ENCODE data around the gene LSP1.
"Not testable (repeated sequence)": the region's sequence is repeated elsewhere in the genome, so short reads cannot be mapped to it uniquely, and the experiment has no call there.

The LSP1 gene

DNA sequence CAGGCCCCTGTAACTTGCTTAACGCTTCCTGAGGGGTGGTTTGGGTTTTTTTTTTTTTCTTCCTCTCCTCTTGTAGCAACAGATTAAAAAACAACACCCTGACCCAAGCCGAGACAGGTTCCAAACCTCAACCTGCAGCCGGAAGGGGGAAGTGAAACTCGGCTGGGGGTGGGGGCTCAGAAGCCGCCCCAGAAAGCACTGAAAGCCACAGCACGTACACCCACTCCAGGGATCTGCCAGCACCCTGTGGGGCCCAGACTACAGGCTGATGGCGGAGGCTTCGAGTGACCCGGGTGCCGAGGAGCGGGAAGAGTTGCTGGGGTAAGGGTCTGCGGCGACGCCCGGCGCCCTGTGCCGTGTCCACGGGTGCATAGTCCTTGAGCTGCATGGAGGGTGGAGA, at the start of gene LSP1:
LSP1 (plus strand) TSS at position 208 of the 400 bp plus-strand sequence; CDS start at position 269, 61 bp downstream.
- Histone ChIP-seq H3K9ac (ENCODE audit: low read length) (no peak within 1 kb of the TSS), H3K4me3 (ENCODE audit: low read length) (no peak within 1 kb of the TSS), H3K36me3 (ENCODE audit: control insufficient read depth, low read depth, low read length) (no peaks in the 10 kb centered on the region), H3K27ac (ENCODE audit: low read length) (no peak within 1 kb of the TSS), H3K4me1 (ENCODE audit: control insufficient read depth, low read depth, low read length) (no peaks in the 10 kb centered on the region), H3K9me3 (ENCODE audit: control insufficient read depth, low read depth, low read length) (no peaks in the 10 kb centered on the region), H3K27me3 (ENCODE audit: control insufficient read depth, insufficient read depth, low read length) (no peaks in the 10 kb centered on the region)

GRCh38 chr11:1803246-1803645, 49.6 kb upstream of the LSP1 start:
- Histone ChIP-seq H3K4me1 (ENCODE audit: control insufficient read depth, low read depth, low read length) (peaks cover 4% of the 10 kb centered on the region), H3K27me3 (ENCODE audit: control insufficient read depth, insufficient read depth, low read length) (peaks cover 4% of the 10 kb centered on the region), H3K4me3 (ENCODE audit: low read length) (no peak overlapping the region), H3K9me3 (ENCODE audit: control insufficient read depth, low read depth, low read length) (no peaks in the 10 kb centered on the region), H3K27ac (ENCODE audit: low read length) (no peak overlapping the region), H3K36me3 (ENCODE audit: control insufficient read depth, low read depth, low read length) (no peaks in the 10 kb centered on the region), H3K9ac (ENCODE audit: low read length) (no peak overlapping the region)

DNA sequence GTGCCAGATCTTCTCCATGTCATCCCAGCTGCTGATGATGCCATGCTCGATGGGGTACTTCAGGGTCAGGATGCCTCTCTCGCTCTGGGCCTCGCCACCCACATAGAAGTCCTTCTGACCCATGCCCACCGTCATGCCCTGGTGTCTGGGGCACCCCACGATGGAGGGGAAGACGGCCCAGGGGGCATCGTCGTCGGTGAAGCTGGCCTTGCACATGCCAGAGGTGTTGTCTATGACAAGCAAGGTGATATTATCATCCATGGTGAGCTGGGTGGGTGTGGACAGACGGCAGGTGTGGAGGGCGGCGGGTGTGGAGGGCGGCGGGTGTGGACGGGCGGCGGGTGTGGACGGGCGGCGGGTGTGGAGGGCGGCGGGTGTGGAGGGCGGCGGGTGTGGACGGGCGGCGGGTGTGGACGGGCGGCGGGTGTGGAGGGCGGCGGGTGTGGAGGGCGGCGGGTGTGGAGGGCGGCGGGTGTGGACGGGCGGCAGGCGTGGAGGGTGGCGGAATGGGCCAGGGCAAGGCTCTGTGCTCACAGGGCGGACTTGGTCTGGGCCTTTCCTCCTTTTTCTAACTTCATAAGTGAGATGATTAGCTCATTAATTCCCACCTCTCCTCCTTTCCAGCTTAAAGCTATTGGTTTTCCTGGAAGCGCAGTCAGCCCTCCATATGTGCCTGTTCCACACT, 48.9 kb upstream of the LSP1 start:
- H3K9ac ChIP-seq (ENCODE audit: low read length); H3K4me3 ChIP-seq (ENCODE audit: low read length); H3K36me3 ChIP-seq (ENCODE audit: control insufficient read depth, low read depth, low read length); H3K4me1 ChIP-seq (ENCODE audit: control insufficient read depth, low read depth, low read length); H3K27ac ChIP-seq (ENCODE audit: low read length); H3K9me3 ChIP-seq (ENCODE audit: control insufficient read depth, low read depth, low read length); H3K27me3 ChIP-seq (ENCODE audit: control insufficient read depth, insufficient read depth, low read length): not testable (repeated sequence)

DNA sequence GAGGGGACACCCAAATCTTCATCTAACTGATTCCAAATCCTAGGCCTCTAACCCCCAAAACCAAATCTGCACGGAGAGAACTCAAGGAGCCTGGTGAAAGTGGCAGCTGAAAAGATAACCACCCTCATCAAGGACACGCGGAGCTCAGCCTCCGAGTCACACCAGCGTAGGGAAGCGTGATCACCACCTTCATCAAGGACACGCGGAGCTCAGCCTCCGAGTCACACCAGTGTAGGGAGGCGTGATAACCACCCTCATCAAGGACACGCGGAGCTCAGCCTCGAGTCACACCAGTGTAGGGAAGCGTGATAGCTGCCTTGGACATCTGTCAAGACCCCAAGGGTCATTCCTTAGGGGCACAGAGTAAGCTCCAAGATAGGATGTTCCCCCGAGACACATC, 47.4 kb upstream of the LSP1 start:
- Histone ChIP-seq H3K4me3 (ENCODE audit: low read length) (no peak overlapping the region), H3K9me3 (ENCODE audit: control insufficient read depth, low read depth, low read length) (no peaks in the 10 kb centered on the region), H3K27ac (ENCODE audit: low read length) (no peak overlapping the region), H3K36me3 (ENCODE audit: control insufficient read depth, low read depth, low read length) (no peaks in the 10 kb centered on the region), H3K4me1 (ENCODE audit: control insufficient read depth, low read depth, low read length) (peaks cover 4% of the 10 kb centered on the region), H3K27me3 (ENCODE audit: control insufficient read depth, insufficient read depth, low read length) (peaks cover 4% of the 10 kb centered on the region), H3K9ac (ENCODE audit: low read length) (no peak overlapping the region)

GRCh38 chr11:1807264-1807995, 45.5 kb upstream of the LSP1 start:
- Histone ChIP-seq H3K4me1 (ENCODE audit: control insufficient read depth, low read depth, low read length) (peaks cover 4% of the 10 kb centered on the region), H3K9me3 (ENCODE audit: control insufficient read depth, low read depth, low read length) (no peaks in the 10 kb centered on the region), H3K27me3 (ENCODE audit: control insufficient read depth, insufficient read depth, low read length) (peaks cover 4% of the 10 kb centered on the region), H3K4me3 (ENCODE audit: low read length) (no peak overlapping the region), H3K36me3 (ENCODE audit: control insufficient read depth, low read depth, low read length) (no peaks in the 10 kb centered on the region), H3K27ac (ENCODE audit: low read length) (no peak overlapping the region), H3K9ac (ENCODE audit: low read length) (no peak overlapping the region)

- Histone ChIP-seq H3K27ac (ENCODE audit: low read length) (no peak overlapping the region), H3K36me3 (ENCODE audit: control insufficient read depth, low read depth, low read length) (no peaks in the 10 kb centered on the region), H3K4me3 (ENCODE audit: low read length) (no peak overlapping the region), H3K9ac (ENCODE audit: low read length) (no peak overlapping the region), H3K4me1 (ENCODE audit: control insufficient read depth, low read depth, low read length) (no peaks in the 10 kb centered on the region), H3K27me3 (ENCODE audit: control insufficient read depth, insufficient read depth, low read length) (no peaks in the 10 kb centered on the region), H3K9me3 (ENCODE audit: control insufficient read depth, low read depth, low read length) (no peaks in the 10 kb centered on the region)
Measured at GRCh38 chr11:1810761-1811160, 42.1 kb upstream of the LSP1 start.

DNA sequence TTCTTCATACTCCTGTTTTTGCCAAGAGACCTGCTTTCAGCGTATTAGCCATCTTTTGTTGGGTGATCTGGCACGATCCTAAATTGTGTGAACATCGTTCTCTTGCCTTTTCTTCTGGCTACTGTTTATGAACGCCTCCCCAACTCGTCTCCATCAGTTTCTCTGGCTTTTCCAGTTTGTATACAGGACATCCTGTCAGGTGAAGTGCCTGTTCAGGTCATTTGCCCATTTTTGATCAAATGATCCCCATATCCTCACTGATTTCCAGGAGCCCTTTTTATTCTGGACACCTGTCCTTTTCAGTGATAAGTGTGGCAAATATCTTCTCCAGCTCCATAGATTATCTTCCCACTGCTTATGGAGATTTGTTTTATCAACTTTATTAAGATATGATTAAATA, 40.6 kb upstream of the LSP1 start:
- H3K27me3 ChIP-seq (ENCODE audit: control insufficient read depth, insufficient read depth, low read length): no peaks in the 10 kb centered on the region
- no peak overlapping the region for H3K4me3 ChIP-seq (ENCODE audit: low read length)
- no peak overlapping the region for H3K27ac ChIP-seq (ENCODE audit: low read length)
- no peak overlapping the region for H3K9ac ChIP-seq (ENCODE audit: low read length)
- H3K36me3 ChIP-seq (ENCODE audit: control insufficient read depth, low read depth, low read length): no peaks in the 10 kb centered on the region
- H3K9me3 ChIP-seq (ENCODE audit: control insufficient read depth, low read depth, low read length): no peaks in the 10 kb centered on the region
- no peaks in the 10 kb centered on the region for H3K4me1 ChIP-seq (ENCODE audit: control insufficient read depth, low read depth, low read length)

GRCh38 chr11:1812801-1813200, 40.1 kb upstream of the LSP1 start:
- Histone ChIP-seq H3K9me3 (ENCODE audit: control insufficient read depth, low read depth, low read length) (no peaks in the 10 kb centered on the region), H3K4me1 (ENCODE audit: control insufficient read depth, low read depth, low read length) (no peaks in the 10 kb centered on the region), H3K36me3 (ENCODE audit: control insufficient read depth, low read depth, low read length) (no peaks in the 10 kb centered on the region), H3K9ac (ENCODE audit: low read length) (no peak overlapping the region), H3K27me3 (ENCODE audit: control insufficient read depth, insufficient read depth, low read length) (no peaks in the 10 kb centered on the region), H3K4me3 (ENCODE audit: low read length) (no peak overlapping the region), H3K27ac (ENCODE audit: low read length) (no peak overlapping the region)

- not testable (repeated sequence) for H3K9ac ChIP-seq (ENCODE audit: low read length); H3K27ac ChIP-seq (ENCODE audit: low read length); H3K4me1 ChIP-seq (ENCODE audit: control insufficient read depth, low read depth, low read length); H3K36me3 ChIP-seq (ENCODE audit: control insufficient read depth, low read depth, low read length); H3K9me3 ChIP-seq (ENCODE audit: control insufficient read depth, low read depth, low read length); H3K4me3 ChIP-seq (ENCODE audit: low read length); H3K27me3 ChIP-seq (ENCODE audit: control insufficient read depth, insufficient read depth, low read length)
Measured at GRCh38 chr11:1813356-1813755, 39.5 kb upstream of the LSP1 start.

DNA sequence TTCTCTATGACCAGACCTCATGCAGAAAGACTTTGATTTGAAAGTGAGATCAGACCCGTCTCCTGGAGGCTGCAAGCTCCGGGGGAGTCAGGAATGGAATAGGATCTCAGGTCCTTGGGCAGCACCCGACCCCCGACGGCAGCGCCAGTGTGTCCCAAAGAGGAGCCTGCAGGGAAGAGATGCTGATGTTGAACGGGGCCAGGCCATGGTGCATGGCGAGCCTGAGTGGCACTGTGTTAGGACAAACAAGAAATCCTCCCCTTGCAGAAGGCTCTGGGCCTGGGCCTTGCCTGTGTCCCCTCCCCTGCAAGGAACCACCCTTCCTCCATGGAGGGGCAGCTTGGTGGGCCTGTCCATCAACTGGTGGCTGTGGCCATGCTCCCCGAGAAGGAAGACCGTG, 38.2 kb upstream of the LSP1 start:
- Histone ChIP-seq H3K27me3 (ENCODE audit: control insufficient read depth, insufficient read depth, low read length) (no peaks in the 10 kb centered on the region), H3K4me3 (ENCODE audit: low read length) (no peak overlapping the region), H3K4me1 (ENCODE audit: control insufficient read depth, low read depth, low read length) (no peaks in the 10 kb centered on the region)

GRCh38 chr11:1815311-1815710, 37.6 kb upstream of the LSP1 start:
- Histone ChIP-seq H3K9ac (ENCODE audit: low read length) (no peak overlapping the region), H3K4me3 (ENCODE audit: low read length) (no peak overlapping the region), H3K36me3 (ENCODE audit: control insufficient read depth, low read depth, low read length) (no peaks in the 10 kb centered on the region), H3K9me3 (ENCODE audit: control insufficient read depth, low read depth, low read length) (no peaks in the 10 kb centered on the region), H3K27me3 (ENCODE audit: control insufficient read depth, insufficient read depth, low read length) (no peaks in the 10 kb centered on the region), H3K4me1 (ENCODE audit: control insufficient read depth, low read depth, low read length) (no peaks in the 10 kb centered on the region), H3K27ac (ENCODE audit: low read length) (no peak overlapping the region)

More for the DNA sequence above, 38.2 kb upstream of the LSP1 start:
- Histone ChIP-seq H3K9me3 (ENCODE audit: control insufficient read depth, low read depth, low read length) (no peaks in the 10 kb centered on the region), H3K36me3 (ENCODE audit: control insufficient read depth, low read depth, low read length) (no peaks in the 10 kb centered on the region), H3K27ac (ENCODE audit: low read length) (no peak overlapping the region), H3K9ac (ENCODE audit: low read length) (no peak overlapping the region)

DNA sequence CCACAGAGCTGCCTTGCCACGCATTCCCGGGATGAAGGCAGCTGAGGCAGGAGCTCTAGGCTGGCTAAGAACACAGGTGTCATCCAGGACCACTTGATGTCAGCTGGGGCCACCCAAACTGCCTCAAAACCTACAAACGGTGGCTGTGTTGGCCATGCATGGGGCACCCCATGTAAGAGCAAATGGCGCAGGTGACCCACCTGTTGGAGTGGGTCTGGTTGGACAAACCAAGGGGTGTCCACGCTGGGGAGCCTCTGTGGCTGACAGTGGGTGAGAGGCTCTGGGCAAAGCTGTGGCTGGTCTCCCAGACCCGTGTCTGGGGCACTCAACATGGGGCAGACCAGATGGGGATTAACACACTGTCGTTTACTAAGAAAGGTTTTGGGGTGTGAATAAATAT, 37.1 kb upstream of the LSP1 start:
- Histone ChIP-seq H3K4me1 (ENCODE audit: control insufficient read depth, low read depth, low read length) (no peaks in the 10 kb centered on the region), H3K9me3 (ENCODE audit: control insufficient read depth, low read depth, low read length) (no peaks in the 10 kb centered on the region), H3K9ac (ENCODE audit: low read length) (no peak overlapping the region), H3K4me3 (ENCODE audit: low read length) (no peak overlapping the region), H3K36me3 (ENCODE audit: control insufficient read depth, low read depth, low read length) (no peaks in the 10 kb centered on the region), H3K27ac (ENCODE audit: low read length) (no peak overlapping the region), H3K27me3 (ENCODE audit: control insufficient read depth, insufficient read depth, low read length) (no peaks in the 10 kb centered on the region)

Data from iPS-18a (cell line).